ENCODE measurements around the gene NCAPD2. TPM values are rescaled to one million over a fixed set of nuclear protein-coding genes. Genes with fewer than 3 reads are reported as not detected.

The NCAPD2 gene
- total RNA-seq, 4 donors from 2014 or later, result 18.5 to 25.9 (median 22.5) TPM

DNA sequence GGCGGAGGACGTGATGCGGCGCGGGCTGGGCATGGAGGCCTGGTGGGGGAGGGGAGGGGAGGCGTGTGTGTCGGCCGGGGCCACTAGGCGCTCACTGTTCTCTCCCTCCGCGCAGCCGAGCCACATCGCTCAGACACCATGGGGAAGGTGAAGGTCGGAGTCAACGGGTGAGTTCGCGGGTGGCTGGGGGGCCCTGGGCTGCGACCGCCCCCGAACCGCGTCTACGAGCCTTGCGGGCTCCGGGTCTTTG, 40.7 kb downstream of the NCAPD2 start:
- intact Hi-C loops (cut with DNase I; ENCODE audit: low total_unique reads), result loop anchor here (10.0 kb wide), 1 partner anchor 200 kb away; no protein-coding TSS in a partner anchor
- TF ChIP-seq CTCF (IDR thresholded peaks at IDR 0.05) (no peak), POLR2A (IDR thresholded peaks at IDR 0.05) (no peak)
- H3K4me3 ChIP-seq (ENCODE audit: low read depth, poor library complexity, severe bottlenecking), result peak overlapping the region; percentile 86
- no CpG with 5 or more reads among the region's 25 CpGs for WGBS, 2 donors
- peak in 1 of 2 donors; percentile 95 for DNase-seq (ENCODE audit: low spot score in 2 of 2)

- peak; percentile 82 to 96 for DNase-seq (ENCODE audit: low spot score in 2 of 2)
These were observed 41.2 kb downstream of the NCAPD2 start for GRCh38 chr12:6534945-6535696.

DNA sequence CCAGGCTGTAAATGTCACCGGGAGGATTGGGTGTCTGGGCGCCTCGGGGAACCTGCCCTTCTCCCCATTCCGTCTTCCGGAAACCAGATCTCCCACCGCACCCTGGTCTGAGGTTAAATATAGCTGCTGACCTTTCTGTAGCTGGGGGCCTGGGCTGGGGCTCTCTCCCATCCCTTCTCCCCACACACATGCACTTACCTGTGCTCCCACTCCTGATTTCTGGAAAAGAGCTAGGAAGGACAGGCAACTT, 41.7 kb downstream of the NCAPD2 start:
- DNase-seq (ENCODE audit: low spot score in 2 of 2), result no peak
- peak overlapping the region; percentile 86 for H3K4me3 ChIP-seq (ENCODE audit: low read depth, poor library complexity, severe bottlenecking)
- TF ChIP-seq POLR2A (IDR thresholded peaks at IDR 0.05), result no peak
- no peak for TF ChIP-seq CTCF (IDR thresholded peaks at IDR 0.05)
- intact Hi-C loops (cut with DNase I; ENCODE audit: low total_unique reads), result loop anchor here (5.0 to 10.0 kb wide), 2 partner anchors 113 to 201 kb away; no protein-coding TSS in a partner anchor
- 6 to 7% methylated on average over 6 of the region's 6 CpGs for WGBS, 2 donors

More at GRCh38 chr12:6534945-6535696, 41.2 kb downstream of the NCAPD2 start:
- WGBS, 2 donors, result 1% methylated on average over 15 to 50 of the region's 52 CpGs
- TF ChIP-seq CTCF (IDR thresholded peaks at IDR 0.05) (no peak), POLR2A (IDR thresholded peaks at IDR 0.05) (no peak)
- H3K4me3 ChIP-seq (ENCODE audit: low read depth, poor library complexity, severe bottlenecking), result peak overlapping the region; percentile 86
- intact Hi-C loops (cut with DNase I; ENCODE audit: low total_unique reads), result loop anchor here (5.0 to 10.0 kb wide), 2 partner anchors 113 to 200 kb away; no protein-coding TSS in a partner anchor

GRCh38 chr12:6535960-6536847, 42.3 kb downstream of the NCAPD2 start:
- peak overlapping the region; percentile 86 for H3K4me3 ChIP-seq (ENCODE audit: low read depth, poor library complexity, severe bottlenecking)
- intact Hi-C loops (cut with DNase I; ENCODE audit: low total_unique reads), result loop anchor here (5.0 to 10.0 kb wide), 2 partner anchors 114 to 201 kb away; no protein-coding TSS in a partner anchor
- TF ChIP-seq POLR2A (IDR thresholded peaks at IDR 0.05) (no peak), CTCF (IDR thresholded peaks at IDR 0.05) (no peak)
- no peak for DNase-seq (ENCODE audit: low spot score in 2 of 2)
- 54% methylated on average over 10 of the region's 10 CpGs for WGBS, 2 donors

GRCh38 chr12:6536894-6537579, 43.1 kb downstream of the NCAPD2 start:
- no peak overlapping the region for H3K4me3 ChIP-seq (ENCODE audit: low read depth, poor library complexity, severe bottlenecking)
- DNase-seq (ENCODE audit: low spot score in 2 of 2), result peak in 1 of 2 donors; percentile 87
- no peak for TF ChIP-seq CTCF (IDR thresholded peaks at IDR 0.05)
- TF ChIP-seq POLR2A (IDR thresholded peaks at IDR 0.05), result no peak
- intact Hi-C loops (cut with DNase I; ENCODE audit: low total_unique reads), result loop anchor here (5.0 to 10.0 kb wide), 2 partner anchors 115 to 202 kb away; no protein-coding TSS in a partner anchor
- WGBS, 2 donors, result 69 to 74% methylated on average over 19 of the region's 19 CpGs
